Parathyroid adenoma (tissue), 2 donors: ENCODE data around the gene CDK1.

Experiments used
- H2AFZ ChIP-seq: fragments of 300-600 bp; sonication (generic); one replicate; pipeline ENCODE4 v1.7.0; 2017; ENCODE audit warnings: antibody characterized with exemption, mild to moderate bottlenecking
- H3K27ac ChIP-seq: fragments of 300-600 bp; sonication (generic); one replicate; pipeline ENCODE4 v1.7.0; 2017
- H3K27me3 ChIP-seq: fragments of 300-600 bp; sonication (generic); one replicate; pipeline ENCODE4 v1.7.0; 2017; ENCODE audit warnings: low read length; ENCODE audit not compliant: control insufficient read depth, insufficient read depth
- H3K36me3 ChIP-seq: fragments of 300-600 bp; sonication (generic); one replicate; pipeline ENCODE4 v1.7.0; 2017; ENCODE audit warnings: low read length; ENCODE audit not compliant: control insufficient read depth, insufficient read depth
- H3K4me1 ChIP-seq: fragments of 300-600 bp; sonication (generic); one replicate; pipeline ENCODE4 v1.7.0; 2017; ENCODE audit warnings: control low read depth
- H3K4me2 ChIP-seq: fragments of 300-600 bp; sonication (generic); one replicate; pipeline ENCODE4 v1.7.0; 2017; ENCODE audit warnings: low read length
- H3K4me3 ChIP-seq: fragments of 300-600 bp; sonication (generic); one replicate; pipeline ENCODE4 v1.7.0; 2017; ENCODE audit warnings: low read depth, low read length
- H3K79me2 ChIP-seq: fragments of 300-600 bp; sonication (generic); one replicate; pipeline ENCODE4 v1.7.0; 2017; ENCODE audit warnings: control low read depth
- H3K9ac ChIP-seq: fragments of 300-600 bp; sonication (generic); one replicate; pipeline ENCODE4 v1.7.0; 2017; ENCODE audit warnings: mild to moderate bottlenecking
- H3K9me3 ChIP-seq: fragments of 300-600 bp; sonication (generic); one replicate; pipeline ENCODE4 v1.7.0; 2017; ENCODE audit warnings: low read length; ENCODE audit not compliant: control insufficient read depth
- TF ChIP-seq, protein P1 (sequence below): fragments of 300-600 bp; sonication (generic); IDR thresholded peaks from one replicate; pipeline ENCODE4 v1.7.0; 2017; ENCODE audit warnings: antibody characterized with exemption, mild to moderate bottlenecking
- donor health status: primary hyperparathyroidism.

The CDK1 gene

DNA sequence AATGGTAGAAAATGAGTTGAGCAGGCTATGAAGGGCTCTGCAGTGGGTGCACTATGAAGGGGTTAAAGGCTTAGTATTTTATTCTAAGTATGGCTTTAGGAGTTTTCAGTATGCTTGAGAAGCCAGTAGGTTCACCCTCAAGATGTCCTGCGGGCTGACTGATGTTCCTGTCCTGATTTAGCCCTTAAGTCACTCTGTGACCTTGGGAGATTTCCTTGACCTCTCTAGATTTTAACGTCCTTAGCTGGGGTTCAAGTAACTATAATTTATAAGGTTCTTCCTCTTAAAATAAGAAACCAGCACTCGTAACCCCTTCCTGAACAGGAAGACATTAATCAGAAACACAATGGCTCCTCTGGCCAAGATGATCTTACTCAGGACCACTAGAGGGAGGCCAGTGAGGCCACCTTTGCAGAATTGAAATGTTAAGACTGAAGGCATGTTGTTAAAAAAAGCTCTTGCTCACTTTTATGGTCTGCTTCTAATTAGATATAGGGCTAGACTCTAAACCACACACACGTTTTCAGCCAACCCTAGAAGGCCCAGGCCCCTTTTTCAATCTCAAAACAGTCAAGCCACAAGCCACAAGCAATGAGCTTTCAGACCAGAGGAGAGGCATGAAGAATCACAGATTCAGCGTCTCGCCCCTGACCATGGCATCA, 41.9 kb downstream of the CDK1 start:
- no peak overlapping the region for H3K27ac ChIP-seq
- H3K36me3 ChIP-seq, result no peaks in the 10 kb centered on the region
- TF ChIP-seq, protein P1, sequence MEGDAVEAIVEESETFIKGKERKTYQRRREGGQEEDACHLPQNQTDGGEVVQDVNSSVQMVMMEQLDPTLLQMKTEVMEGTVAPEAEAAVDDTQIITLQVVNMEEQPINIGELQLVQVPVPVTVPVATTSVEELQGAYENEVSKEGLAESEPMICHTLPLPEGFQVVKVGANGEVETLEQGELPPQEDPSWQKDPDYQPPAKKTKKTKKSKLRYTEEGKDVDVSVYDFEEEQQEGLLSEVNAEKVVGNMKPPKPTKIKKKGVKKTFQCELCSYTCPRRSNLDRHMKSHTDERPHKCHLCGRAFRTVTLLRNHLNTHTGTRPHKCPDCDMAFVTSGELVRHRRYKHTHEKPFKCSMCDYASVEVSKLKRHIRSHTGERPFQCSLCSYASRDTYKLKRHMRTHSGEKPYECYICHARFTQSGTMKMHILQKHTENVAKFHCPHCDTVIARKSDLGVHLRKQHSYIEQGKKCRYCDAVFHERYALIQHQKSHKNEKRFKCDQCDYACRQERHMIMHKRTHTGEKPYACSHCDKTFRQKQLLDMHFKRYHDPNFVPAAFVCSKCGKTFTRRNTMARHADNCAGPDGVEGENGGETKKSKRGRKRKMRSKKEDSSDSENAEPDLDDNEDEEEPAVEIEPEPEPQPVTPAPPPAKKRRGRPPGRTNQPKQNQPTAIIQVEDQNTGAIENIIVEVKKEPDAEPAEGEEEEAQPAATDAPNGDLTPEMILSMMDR, result no peak
- no peak overlapping the region for H3K4me2 ChIP-seq
- H3K4me3 ChIP-seq, result no peak overlapping the region
- no peaks in the 10 kb centered on the region for H3K4me1 ChIP-seq
- H3K27me3 ChIP-seq, result no peaks in the 10 kb centered on the region
- no peaks in the 10 kb centered on the region for H3K79me2 ChIP-seq
- H3K9ac ChIP-seq, result no peak overlapping the region
- H3K9me3 ChIP-seq, result no peaks in the 10 kb centered on the region
- no peak overlapping the region for H2AFZ ChIP-seq

DNA sequence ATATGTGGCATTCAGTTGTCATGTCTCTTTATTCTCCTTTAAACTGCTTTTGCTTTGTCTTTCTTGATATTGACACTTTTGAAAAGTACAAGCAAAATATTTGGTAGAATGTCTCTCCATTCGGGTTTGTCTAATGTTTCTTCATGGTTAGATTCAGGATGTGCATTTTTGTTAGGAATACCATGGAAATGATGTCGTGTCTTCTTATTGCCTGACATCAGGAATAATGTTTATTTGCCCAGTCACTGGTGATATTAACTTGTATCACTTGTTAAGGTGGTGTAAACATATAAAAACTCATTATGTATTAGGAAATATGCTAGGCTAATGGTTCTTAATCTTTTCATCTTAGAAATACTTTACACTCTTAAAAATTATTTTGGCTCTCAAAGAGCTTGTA, 43.4 kb downstream of the CDK1 start:
- Histone ChIP-seq H3K4me2 (no peak overlapping the region), H3K36me3 (no peaks in the 10 kb centered on the region), H3K4me1 (no peaks in the 10 kb centered on the region), H3K9me3 (no peaks in the 10 kb centered on the region), H3K4me3 (no peak overlapping the region), H3K9ac (no peak overlapping the region), H3K27ac (no peak overlapping the region), H3K27me3 (no peaks in the 10 kb centered on the region), H2AFZ (no peak overlapping the region), H3K79me2 (no peaks in the 10 kb centered on the region)
- TF ChIP-seq, protein P1, result no peak

DNA sequence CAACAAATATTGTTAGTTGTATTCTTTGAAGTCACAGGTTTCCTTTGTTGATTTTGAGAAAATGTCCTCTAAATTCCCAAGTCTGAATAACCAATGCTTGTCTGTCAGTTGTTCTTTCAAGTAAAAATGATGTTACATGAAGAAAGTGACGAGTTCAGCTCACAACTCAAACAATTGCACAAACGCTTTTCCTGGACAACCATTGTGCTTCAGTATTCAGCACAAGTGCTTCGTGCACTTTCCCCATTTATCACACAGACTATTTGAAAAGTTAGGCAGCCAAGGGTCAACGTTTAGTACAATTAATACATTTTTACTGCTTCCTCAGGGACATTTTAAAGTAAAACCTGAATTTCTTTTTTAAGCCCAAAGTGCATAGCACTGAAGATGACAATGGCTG, 44.5 kb downstream of the CDK1 start:
- Histone ChIP-seq H3K36me3 (no peaks in the 10 kb centered on the region), H3K9ac (no peak overlapping the region), H3K27ac (no peak overlapping the region), H3K9me3 (no peaks in the 10 kb centered on the region), H3K27me3 (no peaks in the 10 kb centered on the region), H3K4me3 (no peak overlapping the region), H2AFZ (no peak overlapping the region), H3K79me2 (no peaks in the 10 kb centered on the region), H3K4me1 (no peaks in the 10 kb centered on the region), H3K4me2 (no peak overlapping the region)
- TF ChIP-seq, protein P1, result no peak

DNA sequence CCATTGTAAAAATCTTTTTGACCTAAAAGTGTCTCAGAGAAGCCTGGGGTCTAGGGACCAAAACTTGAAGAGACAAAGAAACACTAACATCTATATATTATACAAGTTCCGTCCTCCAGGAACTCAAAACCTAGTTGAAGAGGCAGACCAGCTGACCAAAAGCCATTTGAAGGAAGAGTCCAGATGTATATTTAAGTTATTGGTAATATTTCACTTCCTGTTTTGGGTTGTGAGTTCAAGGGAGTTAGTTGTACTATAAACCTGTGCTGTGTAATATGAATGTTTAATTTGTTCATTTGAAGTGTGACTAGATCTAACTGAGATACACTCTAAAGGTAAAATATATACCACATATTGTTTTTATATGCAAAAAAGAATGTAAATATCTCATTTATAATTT, 45.0 kb downstream of the CDK1 start:
- Histone ChIP-seq H2AFZ (no peak overlapping the region), H3K27ac (no peak overlapping the region), H3K36me3 (no peaks in the 10 kb centered on the region), H3K9ac (no peak overlapping the region), H3K27me3 (no peaks in the 10 kb centered on the region), H3K79me2 (no peaks in the 10 kb centered on the region), H3K4me1 (no peaks in the 10 kb centered on the region), H3K4me3 (no peak overlapping the region), H3K9me3 (no peaks in the 10 kb centered on the region), H3K4me2 (no peak overlapping the region)
- TF ChIP-seq, protein P1, result no peak

DNA sequence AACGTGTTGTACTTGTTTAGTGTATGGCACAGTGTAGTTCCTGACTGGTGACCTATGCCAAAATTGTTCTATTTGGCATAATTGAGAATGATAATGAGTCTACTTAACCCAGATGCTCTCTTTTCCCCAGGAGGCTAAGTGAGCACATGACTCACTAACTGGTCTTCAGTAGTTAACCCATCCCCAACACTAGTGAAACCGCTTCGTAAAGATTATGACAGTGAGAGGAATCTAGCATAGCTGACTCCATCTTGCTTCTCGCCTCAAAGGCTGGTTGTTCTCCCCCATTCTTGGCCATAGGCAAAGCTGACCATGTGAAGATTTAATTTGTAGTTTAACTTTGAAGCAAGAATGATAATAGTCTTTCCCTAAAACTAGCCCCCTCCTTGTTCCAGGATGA, 47.2 kb downstream of the CDK1 start:
- Histone ChIP-seq H3K27ac (no peak overlapping the region), H3K27me3 (no peaks in the 10 kb centered on the region), H3K79me2 (no peaks in the 10 kb centered on the region), H3K36me3 (no peaks in the 10 kb centered on the region), H3K4me1 (no peaks in the 10 kb centered on the region), H3K9ac (no peak overlapping the region), H3K4me3 (no peak overlapping the region), H2AFZ (no peak overlapping the region), H3K9me3 (no peaks in the 10 kb centered on the region), H3K4me2 (no peak overlapping the region)
- TF ChIP-seq, protein P1, result no peak
